CD4-positive, CD25-positive, alpha-beta regulatory T cell (primary cell): ENCODE data around the gene NUDT17. TPM values are rescaled to one million over a fixed set of nuclear protein-coding genes. Genes with fewer than 3 reads are reported as not detected.

ENCODE experiments used
- ATAC-seq, 2 donors: fragments of 150-1000 bp; cut with Tn5 transposase; one replicate each; pipeline ENCODE4 v1.10.0; 2021; ENCODE audit warnings: low read depth in 2 of 2, moderate number of reproducible peaks in 2 of 2, moderate library complexity in 1 of 2
- DNase-seq, 3 donors: peaks; one replicate each; pipeline versions ENCODE4 v3.0.0 to v3.0.0-alpha.2; 2012 to 2022; ENCODE audit warnings: mixed read lengths in 1 of 3
- H3K27ac ChIP-seq: one replicate; pipeline ENCODE4 v1.7.0; 2013; ENCODE audit warnings: mild to moderate bottlenecking, low read length; ENCODE audit not compliant: insufficient read depth, poor library complexity, severe bottlenecking
- H3K27me3 ChIP-seq: one replicate; pipeline ENCODE4 v1.7.0; 2013; ENCODE audit warnings: low read length; ENCODE audit not compliant: control insufficient read depth, insufficient read depth
- H3K36me3 ChIP-seq: one replicate; pipeline ENCODE4 v1.7.0; 2013; ENCODE audit warnings: mild to moderate bottlenecking, low read length, moderate library complexity; ENCODE audit not compliant: control insufficient read depth, insufficient read depth
- H3K4me1 ChIP-seq: 2 replicates; pipeline ENCODE4 v1.7.0; 2013; ENCODE audit warnings: mild to moderate bottlenecking, low read length; ENCODE audit not compliant: insufficient read depth, control insufficient read depth, poor library complexity, severe bottlenecking
- H3K4me3 ChIP-seq: one replicate; pipeline ENCODE4 v1.7.0; 2013; ENCODE audit warnings: low read depth, mild to moderate bottlenecking, low read length, moderate library complexity
- H3K9me3 ChIP-seq, 2 experiments: 1 replicate in 1 of 2; 2 replicates in 1 of 2; pipeline ENCODE4 v1.7.0; 2013; ENCODE audit warnings: low read length in 2 of 2, mild to moderate bottlenecking in 1 of 2, moderate library complexity in 1 of 2; ENCODE audit not compliant: control insufficient read depth in 2 of 2
- H3K27ac Mint-ChIP-seq, 3 donors: one replicate each; pipeline ENCODE4 v1.8.0; 2020 to 2022; ENCODE audit warnings: mild to moderate bottlenecking in 3 of 3, mixed read lengths in 3 of 3, moderate library complexity in 2 of 3
- H3K27me3 Mint-ChIP-seq: one replicate; pipeline ENCODE4 v1.8.0; 2022; ENCODE audit warnings: mild to moderate bottlenecking, mixed read lengths
- H3K36me3 Mint-ChIP-seq: one replicate; pipeline ENCODE4 v1.8.0; 2020; ENCODE audit warnings: mixed read lengths
- H3K4me1 Mint-ChIP-seq, 4 donors: one replicate each; pipeline ENCODE4 v1.8.0; 2020 to 2022; ENCODE audit warnings: mixed read lengths in 4 of 4, mild to moderate bottlenecking in 1 of 4
- H3K4me3 Mint-ChIP-seq, 4 donors: one replicate each; pipeline ENCODE4 v1.8.0; 2020 to 2022; ENCODE audit warnings: mild to moderate bottlenecking in 4 of 4, mixed read lengths in 4 of 4, moderate library complexity in 3 of 4
- H3K9me3 Mint-ChIP-seq, 7 donors: one replicate each; pipeline ENCODE4 v1.8.0; 2020 to 2022; ENCODE audit warnings: mixed read lengths in 7 of 7, mild to moderate bottlenecking in 3 of 7, moderate library complexity in 2 of 7
- polyA plus RNA-seq, 4 donors: library from polyadenylated mRNA; unstranded; fragments of 300-500 nt; fragmentation: Illumina TruSeq; gene quantifications; one replicate each; pipeline ENCODE4 v1.2.3, GENCODE V29; 2021
- total RNA-seq: library from RNA; stranded (reverse); gene quantifications from one replicate; pipeline ENCODE4 v1.2.3, GENCODE V29; 2022

The NUDT17 gene
- total and polyA plus RNA-seq, 5 donors from 2014 or later: 1.6 to 4.8 (median 3.1) TPM

GRCh38 chr1:145891587-145892485 lies 46.4 kb downstream of the NUDT17 start:
- Mint-ChIP-seq H3K27me3 (peaks cover 9% of the 10 kb centered on the region), H3K36me3 (peaks cover 6% of the 10 kb centered on the region), H3K27ac (no peak overlapping the region), H3K9me3 (no peaks in the 10 kb centered on the region), H3K4me1 (peaks cover 0 to 1% (median under 1%) of the 10 kb centered on the region in 4 donors), H3K4me3 (no peak overlapping the region)
- Histone ChIP-seq H3K36me3 (no peaks in the 10 kb centered on the region), H3K27me3 (no peaks in the 10 kb centered on the region), H3K9me3 (no peaks in the 10 kb centered on the region), H3K4me1 (no peaks in the 10 kb centered on the region), H3K27ac (no peak overlapping the region), H3K4me3 (no peak overlapping the region)
- DNase-seq (peak; percentile 23 to 60 (median 42)), ATAC-seq (peak; percentile 58 to 64)

- Histone ChIP-seq H3K4me3 (no peak overlapping the region), H3K27me3 (no peaks in the 10 kb centered on the region), H3K36me3 (no peaks in the 10 kb centered on the region), H3K27ac (no peak overlapping the region), H3K9me3 (no peaks in the 10 kb centered on the region), H3K4me1 (no peaks in the 10 kb centered on the region)
- Mint-ChIP-seq H3K4me1 (no peaks in the 10 kb centered on the region), H3K27ac (no peak overlapping the region), H3K27me3 (peaks cover 7% of the 10 kb centered on the region), H3K36me3 (peaks cover 12% of the 10 kb centered on the region), H3K4me3 (no peak overlapping the region), H3K9me3 (no peaks in the 10 kb centered on the region)
- no peak for DNase-seq
- no peak for ATAC-seq
These were observed 47.2 kb downstream of the NUDT17 start for GRCh38 chr1:145892486-145893087.

DNA sequence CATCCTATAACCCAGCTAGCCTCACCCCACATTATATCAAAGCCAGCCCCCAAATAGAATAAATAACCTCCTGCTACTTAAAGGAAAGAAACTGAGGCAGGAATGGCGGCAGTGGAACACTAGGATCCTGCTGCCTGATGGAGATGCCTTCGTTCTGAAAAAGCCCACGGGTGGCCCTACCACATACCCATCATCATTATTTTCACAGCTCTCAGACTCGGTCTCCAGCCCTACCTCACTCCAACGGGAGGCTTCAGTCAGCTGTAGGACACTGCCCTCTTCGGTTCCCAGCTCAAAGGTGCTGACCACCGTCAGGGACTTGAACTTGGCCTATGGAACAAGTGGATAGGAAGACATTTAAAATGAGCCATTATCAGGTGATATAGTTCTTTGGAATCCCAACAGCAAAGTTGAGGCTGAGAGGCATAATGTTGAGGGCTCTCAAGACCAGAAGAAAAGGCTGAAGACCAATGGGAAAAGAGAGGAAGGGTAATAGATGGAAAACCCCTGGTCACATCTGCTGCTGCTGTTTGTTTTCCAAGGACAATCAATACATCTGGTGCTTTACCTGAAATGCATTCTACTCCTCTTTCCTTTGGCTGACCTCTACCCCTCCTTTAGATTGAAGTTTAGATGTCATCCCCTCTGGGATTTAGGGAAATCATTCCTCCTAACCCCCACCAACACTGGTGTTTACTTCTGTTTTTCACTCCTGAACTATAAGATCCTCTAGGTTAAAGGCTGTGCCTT lies 48.1 kb downstream of the NUDT17 start:
- Mint-ChIP-seq H3K27me3 (peaks cover 3% of the 10 kb centered on the region), H3K4me1 (no peaks in the 10 kb centered on the region), H3K4me3 (no peak overlapping the region), H3K36me3 (peaks cover 15% of the 10 kb centered on the region), H3K9me3 (no peaks in the 10 kb centered on the region), H3K27ac (peak overlapping the region in 1 of 3 donors; percentile 22)
- no peak overlapping the region for H3K27ac ChIP-seq
- H3K27me3 ChIP-seq: no peaks in the 10 kb centered on the region
- DNase-seq (no peak), ATAC-seq (no peak)
- no peaks in the 10 kb centered on the region for H3K4me1 ChIP-seq
- H3K4me3 ChIP-seq: no peak overlapping the region
- H3K9me3 ChIP-seq: no peaks in the 10 kb centered on the region
- no peaks in the 10 kb centered on the region for H3K36me3 ChIP-seq

DNA sequence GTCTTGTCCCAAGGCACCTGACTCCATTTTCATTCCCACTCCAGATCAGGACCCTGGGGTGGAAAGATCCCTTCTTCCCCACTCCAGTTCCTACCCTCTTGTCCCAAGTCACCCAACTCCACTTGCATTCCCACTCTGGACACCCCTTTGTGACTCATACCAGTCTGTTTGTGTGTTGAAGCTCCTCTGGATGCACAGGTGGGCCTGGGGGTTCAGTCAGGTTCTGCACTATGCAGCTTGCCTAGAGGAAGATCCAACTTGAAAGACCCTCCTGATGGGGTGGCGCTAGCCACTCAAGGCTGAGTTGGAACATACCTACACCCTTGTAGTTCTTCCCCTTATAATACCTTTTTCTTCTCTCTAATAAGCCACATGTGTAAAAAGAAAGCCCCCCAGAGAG lies 50.0 kb downstream of the NUDT17 start:
- DNase-seq (no peak), ATAC-seq (no peak)
- H3K36me3 ChIP-seq: no peaks in the 10 kb centered on the region
- Mint-ChIP-seq H3K9me3 (no peaks in the 10 kb centered on the region), H3K4me1 (no peaks in the 10 kb centered on the region), H3K36me3 (peaks cover 15% of the 10 kb centered on the region), H3K27me3 (no peaks in the 10 kb centered on the region), H3K4me3 (no peak overlapping the region), H3K27ac (no peak overlapping the region)
- no peak overlapping the region for H3K4me3 ChIP-seq
- H3K27ac ChIP-seq: no peak overlapping the region
- no peaks in the 10 kb centered on the region for H3K9me3 ChIP-seq
- H3K4me1 ChIP-seq: no peaks in the 10 kb centered on the region
- no peaks in the 10 kb centered on the region for H3K27me3 ChIP-seq

DNA sequence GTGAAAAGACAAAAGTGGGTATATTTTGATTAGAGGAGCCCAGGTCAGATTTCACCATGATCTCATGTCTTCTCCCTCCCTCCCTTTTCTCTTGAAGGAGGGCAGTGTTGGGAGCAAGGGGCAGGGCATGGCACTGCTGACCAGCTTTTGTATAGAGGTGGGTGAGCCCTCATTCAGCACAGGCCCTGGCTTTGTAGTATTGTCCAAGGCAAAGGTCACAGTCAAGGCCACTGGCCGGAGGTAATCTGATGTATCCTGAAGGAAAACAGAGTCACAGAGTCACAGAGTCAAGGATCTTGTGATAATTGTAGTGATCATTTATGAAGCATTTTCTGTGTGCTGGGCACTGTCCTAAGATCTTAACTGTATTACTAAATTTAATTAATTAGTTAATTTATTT lies 52.5 kb downstream of the NUDT17 start:
- Mint-ChIP-seq H3K36me3 (peaks cover 22% of the 10 kb centered on the region), H3K4me3 (no peak overlapping the region), H3K9me3 (no peaks in the 10 kb centered on the region), H3K27me3 (no peaks in the 10 kb centered on the region), H3K4me1 (no peaks in the 10 kb centered on the region), H3K27ac (no peak overlapping the region)
- Histone ChIP-seq H3K27ac (no peak overlapping the region), H3K36me3 (no peaks in the 10 kb centered on the region), H3K9me3 (no peaks in the 10 kb centered on the region), H3K4me3 (no peak overlapping the region), H3K27me3 (no peaks in the 10 kb centered on the region), H3K4me1 (no peaks in the 10 kb centered on the region)
- DNase-seq: no peak
- no peak for ATAC-seq

Other genes with a start within 250 kb of the NUDT17 start
- 39.0 TPM for gene GPR89A, start 237.6 kb upstream of the NUDT17 start, total RNA-seq
- gene GPR89A, start 237.6 kb upstream of the NUDT17 start, polyA plus RNA-seq: 10 to 100 TPM; 21.9 to 31.3 (median 24.7) TPM
- not detected for gene PDZK1, start 138.3 kb upstream of the NUDT17 start, total RNA-seq
- under 1 TPM in 2 of 4 donors, not detected in 2; 0.15 to 0.16 TPM for gene PDZK1, start 138.3 kb upstream of the NUDT17 start, polyA plus RNA-seq
- not detected for gene CD160, start 126.1 kb upstream of the NUDT17 start, total RNA-seq
- under 1 TPM in 3 of 4 donors, not detected in 1; 0.19 to 0.28 (median 0.21) TPM for gene CD160, start 126.1 kb upstream of the NUDT17 start, polyA plus RNA-seq
- 17.3 TPM for gene RNF115, start 21.5 kb upstream of the NUDT17 start, total RNA-seq
- gene RNF115, start 21.5 kb upstream of the NUDT17 start, polyA plus RNA-seq: 1 to 10 TPM; 4.1 to 7.6 (median 6.0) TPM
- 30.3 TPM for gene POLR3C, start 21.4 kb upstream of the NUDT17 start, total RNA-seq
- gene POLR3C, start 21.4 kb upstream of the NUDT17 start, polyA plus RNA-seq: 10 to 100 TPM; 45.1 to 52.2 (median 48.0) TPM
- gene PIAS3, start 13.5 kb downstream of the NUDT17 start, total RNA-seq: 21.9 TPM
- gene PIAS3, start 13.5 kb downstream of the NUDT17 start, polyA plus RNA-seq: 10 to 100 TPM in 3 of 4 donors, 1 to 10 TPM in 1; 8.8 to 16.3 (median 11.8) TPM
- gene ANKRD35, start 40.2 kb downstream of the NUDT17 start, total RNA-seq: 0.17 TPM
- gene ANKRD35, start 40.2 kb downstream of the NUDT17 start, polyA plus RNA-seq: under 1 TPM; 0.24 to 0.45 (median 0.29) TPM
- gene ITGA10, start 64.4 kb downstream of the NUDT17 start, total RNA-seq: 1.1 TPM
- gene ITGA10, start 64.4 kb downstream of the NUDT17 start, polyA plus RNA-seq: under 1 TPM in 2 of 4 donors, not detected in 2; 0.21 to 0.23 TPM
- gene PEX11B, start 73.1 kb downstream of the NUDT17 start, total RNA-seq: 14.2 TPM
- gene PEX11B, start 73.1 kb downstream of the NUDT17 start, polyA plus RNA-seq: 10 to 100 TPM; 50.4 to 71.8 (median 64.5) TPM
- 143 TPM for gene RBM8A, start 81.9 kb downstream of the NUDT17 start, total RNA-seq
- gene RBM8A, start 81.9 kb downstream of the NUDT17 start, polyA plus RNA-seq: 100 to 1,000 TPM; 143 to 176 (median 154) TPM
- gene LIX1L, start 112.4 kb downstream of the NUDT17 start, total RNA-seq: 36.2 TPM
- 10 to 100 TPM; 21.7 to 26.9 (median 25.9) TPM for gene LIX1L, start 112.4 kb downstream of the NUDT17 start, polyA plus RNA-seq
- 1.6 TPM for gene ANKRD34A, start 118.9 kb downstream of the NUDT17 start, total RNA-seq
- gene ANKRD34A, start 118.9 kb downstream of the NUDT17 start, polyA plus RNA-seq: under 1 TPM; 0.07 to 0.45 (median 0.31) TPM
- 30.8 TPM for gene POLR3GL, start 119.1 kb downstream of the NUDT17 start, total RNA-seq
- 100 to 1,000 TPM; 103 to 129 (median 109) TPM for gene POLR3GL, start 119.1 kb downstream of the NUDT17 start, polyA plus RNA-seq
- 1,496 TPM for gene TXNIP, start 150.9 kb downstream of the NUDT17 start, total RNA-seq
- gene TXNIP, start 150.9 kb downstream of the NUDT17 start, polyA plus RNA-seq: 1,000 to 10,000 TPM; 2,637 to 4,955 (median 3,590) TPM
- gene HJV, start 176.1 kb downstream of the NUDT17 start, total RNA-seq: not detected
- gene HJV, start 176.1 kb downstream of the NUDT17 start, polyA plus RNA-seq: not detected